NB4 (cell line): ENCODE results near the gene GPHA2.

ENCODE experiments used
- CTCF ChIP-seq: IDR thresholded peaks from one replicate; pipeline ENCODE4 v1.5.1; 2012; ENCODE audit warnings: low read depth, low read length
- MYC ChIP-seq: IDR thresholded peaks from 2 replicates; pipeline ENCODE4 v1.6.1; 2011; ENCODE audit warnings: low read depth, low read length
- POLR2A ChIP-seq: IDR thresholded peaks from 2 replicates; pipeline ENCODE4 v1.6.1; 2011; ENCODE audit warnings: mild to moderate bottlenecking; ENCODE audit not compliant: insufficient read length; ENCODE audit errors: extremely low read depth

GRCh38 chr11:64894070-64894811, 41.5 kb downstream of the GPHA2 start:
- TF ChIP-seq CTCF (peak; percentile 91), POLR2A (no peak), MYC (no peak)
